Stimulated activated CD4-positive, alpha-beta T cell treated with anti-CD3 and anti-CD28 coated beads, Interleukin-2, amount 100 ng/mL, for 4 hours (primary cell): ENCODE measurements around the gene KCNH2.

Experiments used
- DNase-seq: peaks from one replicate; pipeline ENCODE4 v3.0.0-alpha.2; 2020; ENCODE audit warnings: low read depth

The KCNH2 gene

DNA sequence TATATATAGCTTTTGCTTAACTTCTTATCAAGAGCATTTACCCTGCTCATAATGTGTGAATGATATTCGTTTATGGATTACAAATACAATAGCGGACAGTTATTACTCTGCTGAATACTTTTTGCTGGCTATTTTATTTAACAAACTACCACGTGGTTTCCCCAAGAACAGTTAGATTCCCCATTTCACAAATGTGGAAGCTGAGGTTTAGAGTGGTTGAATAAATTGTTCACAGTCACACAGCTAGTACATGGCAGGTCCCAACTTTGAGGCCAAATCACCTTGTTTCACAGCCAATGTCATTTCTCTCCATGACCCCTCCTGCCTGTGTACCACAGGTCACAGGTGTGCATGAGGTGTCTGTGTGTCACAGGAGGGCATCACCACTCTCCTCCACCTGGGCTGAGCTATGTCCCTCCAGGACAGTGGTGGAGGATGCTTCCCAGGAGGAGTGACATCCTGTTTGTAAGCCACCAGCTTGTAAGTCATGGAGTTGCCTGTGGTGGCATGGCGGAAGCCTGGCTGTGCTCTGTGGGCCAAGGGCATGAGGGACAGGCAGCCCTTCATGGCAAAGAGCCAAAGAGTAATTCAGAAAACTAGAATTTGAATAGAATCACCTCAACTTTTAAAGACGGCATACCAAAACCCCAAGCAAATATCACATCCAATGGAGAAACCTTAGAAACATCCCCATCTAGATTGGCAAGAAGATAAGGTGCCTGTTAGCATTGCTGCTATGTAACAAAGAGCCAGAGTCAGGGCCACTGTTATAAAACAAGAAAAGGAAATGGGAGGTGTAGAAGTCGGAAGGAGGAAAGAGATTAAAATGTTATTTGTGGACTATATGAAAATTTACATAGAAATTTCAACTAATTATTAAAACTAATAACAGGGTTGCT is 73.9 kb downstream of the KCNH2 start:
- DNase-seq: no peak

DNA sequence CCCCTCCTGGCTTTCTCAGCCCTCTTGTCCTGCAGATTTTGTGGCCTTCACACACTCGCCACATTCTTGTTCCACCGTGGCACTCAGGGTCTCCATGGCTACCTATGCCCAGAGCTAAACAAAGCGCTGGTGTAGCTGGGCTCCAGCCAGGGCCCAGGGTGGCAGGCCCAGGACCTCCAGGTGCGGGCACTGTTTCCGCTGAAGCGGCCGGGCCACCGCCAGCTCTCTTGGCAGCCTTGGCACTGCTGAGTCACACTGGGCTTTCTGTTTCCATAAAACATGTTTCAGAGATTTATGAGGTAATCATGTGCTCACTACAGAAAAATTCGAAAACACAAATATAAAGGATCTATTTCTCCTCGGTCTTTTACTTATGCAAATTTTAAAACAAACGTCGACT is 74.5 kb downstream of the KCNH2 start:
- no peak for DNase-seq

DNA sequence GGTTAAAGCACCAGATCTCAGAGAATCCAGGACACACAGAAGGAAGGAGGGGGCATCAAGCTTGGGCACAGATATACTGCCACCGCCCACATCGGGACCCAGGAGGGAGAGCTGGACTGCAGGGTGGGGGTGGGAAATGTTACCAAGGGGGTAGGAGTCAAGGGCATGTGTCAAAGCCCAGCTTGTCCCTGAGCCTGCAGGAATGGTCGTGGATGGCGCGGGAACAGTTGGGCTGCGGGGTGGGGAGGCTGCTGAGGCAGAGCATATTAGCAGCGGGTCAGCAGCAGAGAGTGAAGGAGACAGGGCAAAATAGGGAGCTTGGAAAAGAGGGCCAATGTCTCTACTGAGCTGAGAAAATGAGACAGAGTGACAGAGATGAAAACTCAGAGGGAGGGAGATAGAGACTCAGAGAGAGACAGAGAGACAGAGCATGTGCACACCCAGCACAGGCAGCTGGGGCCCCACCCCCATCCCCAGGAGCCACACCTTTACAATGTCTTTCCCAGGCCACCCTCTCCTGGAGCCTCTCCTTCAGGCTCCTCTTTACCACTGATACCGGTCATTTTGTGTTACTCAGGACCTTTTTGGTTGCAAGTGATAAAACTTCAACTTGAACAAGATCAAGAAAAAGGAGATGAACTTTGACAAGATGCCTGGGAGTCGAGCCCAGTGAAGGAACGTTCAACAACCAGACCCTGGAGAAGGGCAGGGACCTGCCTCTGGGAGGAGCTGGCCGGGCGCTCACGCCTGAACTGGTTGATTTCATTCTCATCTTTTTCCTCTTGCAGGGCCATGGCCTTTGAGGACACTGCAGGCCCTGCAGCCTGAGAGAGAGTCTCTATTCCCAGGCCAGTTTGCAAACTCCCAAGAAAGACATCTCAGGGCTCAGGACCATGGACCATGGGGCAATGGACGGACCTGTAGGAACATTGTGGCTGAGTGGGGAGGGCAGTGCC is 75.8 kb downstream of the KCNH2 start:
- DNase-seq: no peak

DNA sequence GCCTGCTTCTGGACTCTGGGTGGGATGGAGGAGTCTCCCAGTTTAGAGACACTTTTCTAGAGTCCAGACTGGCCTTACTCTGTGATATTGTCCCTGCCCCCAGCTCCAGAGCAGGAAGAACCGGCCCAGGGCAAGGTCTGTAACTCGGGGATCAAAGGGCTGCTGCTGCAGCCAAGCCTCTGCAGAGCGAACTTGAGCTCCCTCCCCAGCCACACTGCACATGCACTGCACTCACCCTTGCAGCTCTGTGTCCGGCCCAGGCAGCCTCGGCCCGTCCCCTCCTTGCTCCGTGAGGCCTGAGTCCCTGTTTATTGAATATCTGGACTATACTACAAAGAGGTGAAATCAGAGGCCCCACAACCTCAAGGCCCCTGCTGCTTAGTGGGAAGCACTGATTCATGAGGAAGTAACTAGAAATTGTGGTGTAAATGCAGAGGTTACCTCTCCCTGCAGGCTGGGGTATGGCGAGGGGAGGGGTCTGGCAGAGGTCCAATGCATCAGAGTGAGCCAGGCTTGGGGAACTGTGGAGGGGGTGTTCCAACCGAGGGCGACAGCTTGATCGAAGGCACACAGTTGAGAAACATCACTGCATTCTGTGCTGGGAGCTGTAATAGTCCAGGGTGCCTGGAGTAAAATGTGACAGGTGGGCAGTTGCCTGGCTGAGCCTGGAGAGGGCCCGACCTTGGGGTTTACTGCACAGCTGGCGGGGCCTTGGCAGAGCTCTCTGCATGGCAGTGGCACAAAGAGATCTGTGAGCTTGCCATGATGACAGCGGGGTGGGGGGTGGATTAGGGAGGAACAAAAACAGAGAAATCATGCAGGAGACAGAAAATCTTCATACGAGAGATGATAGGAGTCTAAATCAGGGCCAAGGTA is 76.7 kb downstream of the KCNH2 start:
- DNase-seq: no peak

DNA sequence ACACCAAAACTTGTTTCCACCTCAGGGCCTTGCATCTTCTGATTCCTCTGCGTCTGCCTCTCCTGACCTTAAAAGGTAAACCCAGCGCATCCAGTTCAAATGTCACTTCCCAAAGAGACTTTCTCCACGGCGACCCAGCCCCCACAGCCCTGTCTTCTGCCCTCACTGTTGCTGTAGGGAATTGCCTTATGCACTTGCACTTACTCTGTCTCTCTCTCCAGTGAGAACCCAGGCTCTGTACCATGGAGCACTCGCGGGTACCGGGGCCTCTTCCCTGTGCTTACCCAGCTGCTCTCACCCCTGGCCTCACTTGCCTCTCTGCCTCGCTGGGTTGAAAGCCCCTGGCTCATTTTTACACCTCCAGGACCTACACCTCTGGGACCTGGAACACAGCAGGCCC is 77.4 kb downstream of the KCNH2 start:
- DNase-seq: no peak

DNA sequence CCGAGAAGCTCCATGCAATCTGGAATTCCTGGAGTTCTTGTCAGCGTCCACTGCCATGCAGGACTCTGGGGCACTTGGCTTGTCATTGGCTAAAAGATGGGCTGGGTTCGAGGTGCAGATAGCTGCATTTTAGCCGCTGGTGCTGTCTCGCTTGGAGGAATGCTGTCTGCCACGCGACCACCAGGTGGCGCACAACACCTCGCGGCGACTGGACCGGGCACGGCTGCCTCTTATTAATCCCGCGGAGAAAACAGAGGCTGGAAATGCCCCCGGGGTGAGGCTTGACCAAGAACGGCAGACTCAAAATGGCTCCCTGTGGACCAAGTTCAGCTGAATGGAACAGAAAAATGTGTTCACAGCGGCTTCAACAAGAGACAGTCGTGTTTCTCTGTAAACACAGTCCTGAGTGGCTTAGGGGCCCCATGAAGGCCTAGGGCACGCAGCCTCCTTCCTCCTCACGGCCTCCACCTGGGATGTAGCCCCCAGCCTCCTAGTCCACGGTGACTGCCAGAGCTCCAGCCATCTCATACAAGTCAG is 79.6 kb downstream of the KCNH2 start:
- DNase-seq: peak; percentile 62

DNA sequence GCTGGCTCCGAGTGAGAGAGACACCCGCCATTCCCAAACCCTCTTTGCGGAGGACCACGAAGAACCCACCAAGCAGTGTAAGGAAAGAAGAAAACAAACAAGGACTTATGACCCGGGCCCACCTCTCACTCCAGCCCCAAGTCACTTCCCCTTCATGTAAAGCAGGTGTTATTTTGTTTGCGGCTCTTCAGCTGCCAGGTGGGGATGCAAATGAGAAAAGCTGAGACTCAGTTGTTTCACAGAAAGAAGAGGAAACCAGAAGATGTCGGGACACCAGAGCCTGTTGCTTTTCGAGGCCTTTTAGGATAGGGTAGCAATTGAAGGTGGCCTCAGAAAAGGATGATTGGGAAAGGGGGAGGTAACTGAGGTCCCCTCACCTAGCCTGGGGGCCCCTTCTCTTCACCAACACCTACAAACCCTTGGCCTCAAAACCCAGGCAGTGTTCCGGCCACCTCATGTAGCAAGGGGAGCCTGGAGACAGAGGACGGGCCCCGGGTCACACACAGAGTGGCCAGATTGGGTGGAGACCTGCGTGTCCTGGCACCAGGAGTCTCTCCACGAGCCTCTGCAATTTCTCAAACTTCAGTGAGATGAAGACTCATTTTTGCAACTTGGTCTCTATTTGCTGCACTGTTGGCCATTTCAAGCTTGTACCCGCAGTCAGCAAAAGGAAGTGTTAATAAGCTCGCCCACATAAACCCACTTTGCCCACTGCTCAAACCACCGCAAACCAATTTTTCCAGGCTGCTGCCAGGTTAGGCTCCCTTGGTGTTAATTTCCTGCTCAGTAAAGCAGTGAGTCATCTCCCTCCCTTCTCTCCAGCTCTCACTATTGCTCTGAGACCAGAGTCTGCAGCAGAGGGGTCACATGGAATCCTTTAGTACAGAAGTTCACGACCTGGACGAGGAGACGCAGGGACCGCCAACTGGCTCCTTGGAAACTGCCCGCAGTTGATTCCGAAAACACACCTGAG is 80.3 kb downstream of the KCNH2 start:
- no peak for DNase-seq

DNA sequence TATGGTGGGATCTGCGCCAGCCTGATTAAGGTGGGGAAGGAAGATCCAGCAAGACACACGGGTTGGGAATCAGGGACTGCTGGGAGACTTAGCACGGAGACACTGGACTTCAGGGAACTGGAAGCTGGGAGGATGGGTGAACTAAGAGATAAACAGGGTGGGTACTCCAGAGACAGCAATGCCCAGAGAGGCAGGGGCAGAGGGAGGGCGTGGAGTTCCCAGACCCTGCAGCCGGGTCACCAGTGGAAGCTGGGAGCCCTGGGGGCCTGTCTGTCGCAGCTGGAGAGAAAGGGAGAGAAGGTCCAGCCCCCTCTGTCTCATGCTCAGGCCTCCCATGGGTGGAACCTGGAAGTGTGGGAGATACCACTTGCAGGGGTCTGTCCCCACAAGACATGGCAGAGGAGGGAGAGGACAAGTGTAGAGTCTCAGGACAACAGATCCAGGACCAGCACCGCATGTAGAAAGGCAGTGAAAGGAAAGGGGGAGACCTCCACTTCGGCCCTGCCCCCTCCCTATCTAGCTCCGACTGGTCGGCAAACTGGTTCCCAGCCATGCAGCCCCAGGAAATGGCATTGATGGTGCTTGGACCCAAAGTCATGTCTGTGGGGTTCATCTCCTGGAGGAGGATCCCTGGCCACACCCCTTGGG is 81.4 kb downstream of the KCNH2 start:
- DNase-seq: no peak

DNA sequence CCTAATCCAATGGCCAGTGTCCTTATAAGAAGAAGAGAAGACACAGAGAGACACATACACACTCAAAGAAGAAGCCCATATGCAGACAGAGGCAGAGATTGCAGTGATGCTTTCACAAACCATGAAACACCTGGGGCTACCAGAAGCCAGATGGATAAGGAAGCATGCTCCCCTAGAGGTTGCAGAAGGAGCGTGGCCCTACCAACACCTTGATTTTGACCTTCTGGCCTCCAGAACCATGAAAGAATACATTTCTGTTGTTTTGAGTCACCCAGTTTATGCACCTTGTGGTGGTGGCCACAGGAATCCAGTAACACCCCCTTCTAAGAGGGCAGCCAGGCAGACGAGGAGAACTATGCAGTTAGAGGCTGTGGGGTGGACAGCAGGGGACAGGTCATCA is 82.3 kb downstream of the KCNH2 start:
- DNase-seq: no peak
